Measurements from ENCODE around the gene OTULIN.

GRCh38 chr5:14615365-14615764 is 49.2 kb upstream of the OTULIN start:
- TF ChIP-seq CTCF (conservative IDR thresholded peaks at IDR 0.05 in 1 of 2, IDR thresholded peaks at IDR 0.05 in 1 of 2; ENCODE audit: extremely low read depth in 1 of 2, insufficient read depth in 1 of 2, low read depth in 1 of 2, low read length in 2 of 2) (no peak), EZH2 (IDR thresholded peaks at IDR 0.05; ENCODE audit: borderline replicate concordance, low read length) (no peak)

All from mammary epithelial cell (primary cell).